ENCODE data around the gene SIGLEC7. TPM values are rescaled to one million over a fixed set of nuclear protein-coding genes. Genes with fewer than 3 reads are reported as not detected.
A peak's percentile ranks its signal among the peaks of the same experiment; 100 is the strongest.

SIGLEC7 gene
- total RNA-seq, 1 donor from 2014 or later: 11.0 TPM

DNA sequence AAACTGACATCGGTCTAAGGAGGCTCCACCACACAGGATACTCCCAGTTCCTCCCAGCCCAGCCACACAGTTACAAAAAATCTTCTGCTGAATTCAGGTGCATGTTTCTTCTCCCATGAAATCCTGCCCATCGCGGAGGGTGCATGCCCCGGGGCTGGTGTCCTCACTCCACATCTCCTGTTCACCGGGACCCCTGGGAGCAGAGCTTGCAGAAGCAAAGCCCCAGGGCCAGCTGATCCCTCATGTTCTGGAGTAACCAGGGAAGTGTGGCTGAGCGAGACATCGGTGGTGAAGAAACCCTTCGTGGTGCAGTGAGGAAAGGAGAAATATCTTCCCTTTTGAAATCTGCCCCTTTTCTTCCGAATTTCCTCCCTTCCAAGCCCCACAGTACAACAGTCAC, 18.3 kb upstream of the SIGLEC7 start:
- DNase-seq: peak; percentile 62
- Histone ChIP-seq H3K27ac (peak overlapping the region; percentile 72), H3K4me3 (no peak overlapping the region), H3K4me1 (peaks cover 9% of the 10 kb centered on the region), H3K36me3 (no peaks in the 10 kb centered on the region), H3K27me3 (no peaks in the 10 kb centered on the region), H3K9me3 (no peaks in the 10 kb centered on the region)
- no peak for ATAC-seq
- TF ChIP-seq, protein P1, sequence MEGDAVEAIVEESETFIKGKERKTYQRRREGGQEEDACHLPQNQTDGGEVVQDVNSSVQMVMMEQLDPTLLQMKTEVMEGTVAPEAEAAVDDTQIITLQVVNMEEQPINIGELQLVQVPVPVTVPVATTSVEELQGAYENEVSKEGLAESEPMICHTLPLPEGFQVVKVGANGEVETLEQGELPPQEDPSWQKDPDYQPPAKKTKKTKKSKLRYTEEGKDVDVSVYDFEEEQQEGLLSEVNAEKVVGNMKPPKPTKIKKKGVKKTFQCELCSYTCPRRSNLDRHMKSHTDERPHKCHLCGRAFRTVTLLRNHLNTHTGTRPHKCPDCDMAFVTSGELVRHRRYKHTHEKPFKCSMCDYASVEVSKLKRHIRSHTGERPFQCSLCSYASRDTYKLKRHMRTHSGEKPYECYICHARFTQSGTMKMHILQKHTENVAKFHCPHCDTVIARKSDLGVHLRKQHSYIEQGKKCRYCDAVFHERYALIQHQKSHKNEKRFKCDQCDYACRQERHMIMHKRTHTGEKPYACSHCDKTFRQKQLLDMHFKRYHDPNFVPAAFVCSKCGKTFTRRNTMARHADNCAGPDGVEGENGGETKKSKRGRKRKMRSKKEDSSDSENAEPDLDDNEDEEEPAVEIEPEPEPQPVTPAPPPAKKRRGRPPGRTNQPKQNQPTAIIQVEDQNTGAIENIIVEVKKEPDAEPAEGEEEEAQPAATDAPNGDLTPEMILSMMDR (IDR thresholded peaks at IDR 0.05): no peak
- intact Hi-C loops (cut with DNase I): no loop called here

DNA sequence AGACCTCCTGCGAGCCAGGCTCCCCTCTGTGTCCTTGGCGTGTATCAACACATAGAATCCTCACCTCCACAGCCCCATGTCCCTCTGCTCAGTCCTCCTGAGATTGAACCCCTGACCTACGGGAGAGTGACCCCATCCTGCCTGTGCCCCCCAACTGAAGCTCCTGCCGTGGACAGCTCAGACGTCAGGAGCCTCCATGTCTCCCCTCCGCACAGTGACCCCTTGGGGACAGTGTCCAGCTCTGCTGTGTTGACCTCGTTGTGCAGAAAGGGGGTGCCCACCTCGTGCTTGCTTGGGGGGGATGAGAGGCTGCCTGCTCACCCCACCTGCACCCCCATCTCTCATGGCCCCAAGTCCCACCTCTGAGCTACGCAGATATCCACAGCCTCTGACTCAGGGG, 17.9 kb upstream of the SIGLEC7 start:
- DNase-seq: peak; percentile 44
- no peak for ATAC-seq
- TF ChIP-seq, protein P1 (IDR thresholded peaks at IDR 0.05): no peak

DNA sequence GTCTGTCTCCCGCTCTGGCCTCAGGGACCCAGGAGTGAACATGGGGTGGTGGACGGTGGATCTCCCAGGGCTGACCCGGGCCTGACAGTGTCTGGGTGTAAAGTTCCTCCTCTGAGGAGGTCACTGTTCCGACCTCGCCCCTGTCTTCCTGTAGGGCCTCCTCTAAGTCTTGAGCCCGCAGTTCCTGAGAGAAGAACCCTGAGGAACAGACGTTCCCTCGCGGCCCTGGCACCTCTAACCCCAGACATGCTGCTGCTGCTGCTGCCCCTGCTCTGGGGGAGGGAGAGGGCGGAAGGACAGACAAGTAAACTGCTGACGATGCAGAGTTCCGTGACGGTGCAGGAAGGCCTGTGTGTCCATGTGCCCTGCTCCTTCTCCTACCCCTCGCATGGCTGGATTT, 17.4 kb upstream of the SIGLEC7 start, which contains the start of gene SIGLEC9:
TSS of gene SIGLEC9 (plus strand) at position 178 of the 400 bp plus-strand sequence. CDS start at position 247, 69 bp downstream.
- intact Hi-C loops (cut with DNase I): no loop called here
- H3K4me3 ChIP-seq: peak within 1 kb of the TSS; percentile 42
- H3K27ac ChIP-seq: peak within 1 kb of the TSS; percentile 72
- ATAC-seq: peak; percentile 55
- no peaks in the 10 kb centered on the region for H3K36me3 ChIP-seq
- no peaks in the 10 kb centered on the region for H3K27me3 ChIP-seq
- no peaks in the 10 kb centered on the region for H3K9me3 ChIP-seq
- H3K4me1 ChIP-seq: peaks cover 12% of the 10 kb centered on the region
- TF ChIP-seq, protein P1 (IDR thresholded peaks at IDR 0.05): no peak
- DNase-seq: peak; percentile 74

More for the DNA sequence above, 17.9 kb upstream of the SIGLEC7 start:
- H3K4me3 ChIP-seq: no peak overlapping the region
- H3K36me3 ChIP-seq: no peaks in the 10 kb centered on the region
- H3K9me3 ChIP-seq: no peaks in the 10 kb centered on the region
- H3K27ac ChIP-seq: peak overlapping the region; percentile 72
- peaks cover 12% of the 10 kb centered on the region for H3K4me1 ChIP-seq
- H3K27me3 ChIP-seq: no peaks in the 10 kb centered on the region
- intact Hi-C loops (cut with DNase I): no loop called here

DNA sequence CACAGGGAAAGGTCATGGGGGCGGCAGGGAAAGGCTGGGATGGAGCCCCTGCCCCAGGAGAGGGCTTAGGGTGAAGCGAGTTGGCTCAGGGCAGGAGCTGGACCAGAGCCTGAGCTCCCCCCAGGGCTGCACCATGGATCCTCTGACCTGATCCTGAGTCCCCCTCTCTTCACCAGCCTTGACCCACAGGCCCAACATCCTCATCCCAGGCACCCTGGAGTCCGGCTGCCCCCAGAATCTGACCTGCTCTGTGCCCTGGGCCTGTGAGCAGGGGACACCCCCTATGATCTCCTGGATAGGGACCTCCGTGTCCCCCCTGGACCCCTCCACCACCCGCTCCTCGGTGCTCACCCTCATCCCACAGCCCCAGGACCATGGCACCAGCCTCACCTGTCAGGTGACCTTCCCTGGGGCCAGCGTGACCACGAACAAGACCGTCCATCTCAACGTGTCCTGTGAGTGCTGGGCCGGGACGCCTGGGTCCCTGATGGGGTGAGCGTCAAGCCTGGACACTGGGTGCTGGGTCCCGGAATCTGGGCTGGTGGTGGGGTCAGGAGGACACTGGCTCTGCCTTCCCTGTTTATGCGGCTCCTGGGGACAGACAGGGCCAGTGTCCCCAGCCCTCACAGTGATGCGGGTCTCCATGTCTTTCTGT, 16.6 kb upstream of the SIGLEC7 start:
- peak overlapping the region; percentile 42 for H3K4me3 ChIP-seq
- TF ChIP-seq, protein P1 (IDR thresholded peaks at IDR 0.05): no peak
- ATAC-seq (no peak), DNase-seq (no peak)
- H3K9me3 ChIP-seq: no peaks in the 10 kb centered on the region
- H3K27ac ChIP-seq: peak overlapping the region; percentile 72
- intact Hi-C loops (cut with DNase I): no loop called here
- H3K27me3 ChIP-seq: no peaks in the 10 kb centered on the region
- peaks cover 12% of the 10 kb centered on the region for H3K4me1 ChIP-seq
- H3K36me3 ChIP-seq: no peaks in the 10 kb centered on the region

DNA sequence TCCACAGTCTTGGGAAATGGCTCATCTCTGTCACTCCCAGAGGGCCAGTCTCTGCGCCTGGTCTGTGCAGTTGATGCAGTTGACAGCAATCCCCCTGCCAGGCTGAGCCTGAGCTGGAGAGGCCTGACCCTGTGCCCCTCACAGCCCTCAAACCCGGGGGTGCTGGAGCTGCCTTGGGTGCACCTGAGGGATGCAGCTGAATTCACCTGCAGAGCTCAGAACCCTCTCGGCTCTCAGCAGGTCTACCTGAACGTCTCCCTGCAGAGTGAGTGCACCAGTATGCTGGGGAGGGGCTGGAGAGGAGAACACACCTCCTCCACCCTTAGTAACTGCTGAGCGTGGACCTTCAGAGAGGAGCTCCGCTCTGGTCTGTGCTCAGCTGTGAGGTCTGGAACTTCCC, 15.1 kb upstream of the SIGLEC7 start:
- peak; percentile 50 for DNase-seq
- H3K4me1 ChIP-seq: peaks cover 18% of the 10 kb centered on the region
- no peaks in the 10 kb centered on the region for H3K36me3 ChIP-seq
- H3K27me3 ChIP-seq: no peaks in the 10 kb centered on the region
- no peaks in the 10 kb centered on the region for H3K9me3 ChIP-seq
- H3K4me3 ChIP-seq: peak overlapping the region; percentile 23
- ATAC-seq: no peak
- TF ChIP-seq, protein P1 (IDR thresholded peaks at IDR 0.05): no peak
- no peak overlapping the region for H3K27ac ChIP-seq
- intact Hi-C loops (cut with DNase I): no loop called here
